Osteoblast (primary cell): Measurements from ENCODE around the gene KIRREL3. TPM values are rescaled to one million over a fixed set of nuclear protein-coding genes. Genes with fewer than 3 reads are reported as not detected.

Experiments
- DNase-seq: peaks from one replicate; pipeline ENCODE4 v3.0.0; 2011; ENCODE audit warnings: low spot score, mixed read lengths; ENCODE audit not compliant: insufficient read length; ENCODE audit errors: missing footprints
- H2AFZ ChIP-seq: 2 replicates; pipeline ENCODE4 v1.6.0; 2011; ENCODE audit warnings: mild to moderate bottlenecking, low read length
- H3K27ac ChIP-seq: 2 replicates; pipeline ENCODE4 v1.5.1; 2011; ENCODE audit warnings: mild to moderate bottlenecking, low read depth, low read length, moderate library complexity
- H3K27me3 ChIP-seq: 2 replicates; pipeline ENCODE4 v1.6.0; 2012; ENCODE audit warnings: mild to moderate bottlenecking, control low read depth, inconsistent platforms, low read length, moderate library complexity; ENCODE audit not compliant: insufficient read depth
- H3K36me3 ChIP-seq: 2 replicates; pipeline ENCODE4 v1.5.1; 2011; ENCODE audit warnings: mild to moderate bottlenecking, low read length, control low read depth, moderate library complexity; ENCODE audit not compliant: insufficient read depth
- H3K4me1 ChIP-seq: 2 replicates; pipeline ENCODE4 v1.5.1; 2011; ENCODE audit warnings: mild to moderate bottlenecking, low read length, control low read depth, moderate library complexity; ENCODE audit not compliant: insufficient read depth
- H3K4me2 ChIP-seq: 2 replicates; pipeline ENCODE4 v1.6.0; 2011; ENCODE audit warnings: mild to moderate bottlenecking, low read length; ENCODE audit not compliant: insufficient read depth
- H3K4me3 ChIP-seq: fragments of 200-600 bp; sonication (generic); 3 replicates; pipeline ENCODE4 v1.5.1; 2012; ENCODE audit warnings: mild to moderate bottlenecking, low read length, inconsistent platforms; ENCODE audit not compliant: insufficient read depth
- H3K79me2 ChIP-seq: 2 replicates; pipeline ENCODE4 v1.6.0; 2012; ENCODE audit warnings: mild to moderate bottlenecking, low read length, control low read depth, inconsistent platforms; ENCODE audit not compliant: insufficient read depth
- H3K9me3 ChIP-seq: 2 replicates; pipeline ENCODE4 v1.5.1; 2011; ENCODE audit warnings: low read depth, low read length, control low read depth
- H4K20me1 ChIP-seq: 2 replicates; pipeline ENCODE4 v1.6.0; 2012; ENCODE audit warnings: mild to moderate bottlenecking, low read length, control low read depth; ENCODE audit not compliant: insufficient read depth
- CTCF ChIP-seq: IDR thresholded peaks from 2 replicates; pipeline ENCODE4 v1.5.1; 2011; ENCODE audit warnings: mild to moderate bottlenecking, low read depth, low read length, moderate library complexity; ENCODE audit errors: extremely low read depth
- total RNA-seq: library from RNA; depleted of rRNA; stranded (reverse); fragments of >200 nt; gene quantifications from 2 replicates; pipeline ENCODE4 v1.2.3, GENCODE V29; 2012

KIRREL3 gene
- total RNA-seq, 1 donor = 3.6 TPM

- Histone ChIP-seq H3K4me3 (no peak overlapping the region), H4K20me1 (no peaks in the 10 kb centered on the region), H3K4me1 (peaks cover 14% of the 10 kb centered on the region), H3K27ac (no peak overlapping the region), H3K4me2 (no peak overlapping the region), H3K9me3 (no peaks in the 10 kb centered on the region), H3K79me2 (peaks cover 3% of the 10 kb centered on the region), H2AFZ (no peak overlapping the region), H3K27me3 (no peaks in the 10 kb centered on the region), H3K36me3 (no peaks in the 10 kb centered on the region)
- TF ChIP-seq CTCF = no peak
- DNase-seq = no peak
These were observed 113.9 kb downstream of the KIRREL3 start for GRCh38 chr11:126886636-126887035.

GRCh38 chr11:126886085-126886484 is 114.5 kb downstream of the KIRREL3 start:
- no peak for TF ChIP-seq CTCF
- Histone ChIP-seq H3K36me3 (no peaks in the 10 kb centered on the region), H3K9me3 (no peaks in the 10 kb centered on the region), H3K27ac (no peak overlapping the region), H2AFZ (no peak overlapping the region), H3K4me3 (no peak overlapping the region), H4K20me1 (no peaks in the 10 kb centered on the region), H3K27me3 (no peaks in the 10 kb centered on the region), H3K4me2 (no peak overlapping the region), H3K4me1 (peaks cover 9% of the 10 kb centered on the region), H3K79me2 (peaks cover 3% of the 10 kb centered on the region)
- DNase-seq = no peak

GRCh38 chr11:126884594-126884993 is 116.0 kb downstream of the KIRREL3 start:
- Histone ChIP-seq H3K36me3 (no peaks in the 10 kb centered on the region), H4K20me1 (peaks cover 2% of the 10 kb centered on the region), H2AFZ (no peak overlapping the region), H3K27ac (no peak overlapping the region), H3K4me2 (no peak overlapping the region), H3K79me2 (peaks cover 3% of the 10 kb centered on the region), H3K27me3 (no peaks in the 10 kb centered on the region), H3K4me3 (no peak overlapping the region), H3K4me1 (peaks cover 3% of the 10 kb centered on the region), H3K9me3 (no peaks in the 10 kb centered on the region)
- DNase-seq = no peak
- TF ChIP-seq CTCF = no peak

GRCh38 chr11:126884192-126884591 is 116.4 kb downstream of the KIRREL3 start:
- Histone ChIP-seq H3K27me3 (no peaks in the 10 kb centered on the region), H4K20me1 (peaks cover 4% of the 10 kb centered on the region), H3K36me3 (no peaks in the 10 kb centered on the region), H3K27ac (no peak overlapping the region), H3K9me3 (no peaks in the 10 kb centered on the region), H3K4me3 (no peak overlapping the region), H3K79me2 (peaks cover 3% of the 10 kb centered on the region), H3K4me1 (peaks cover 3% of the 10 kb centered on the region), H3K4me2 (no peak overlapping the region), H2AFZ (no peak overlapping the region)
- DNase-seq = no peak
- TF ChIP-seq CTCF = no peak
